CMK (cell line): ENCODE data around the gene LAMP1.
A peak's percentile ranks its signal among the peaks of the same experiment; 100 is the strongest.
"Not testable (repeated sequence)": the region's sequence is repeated elsewhere in the genome, so short reads cannot be mapped to it uniquely, and the experiment has no call there.

Experiments
- DNase-seq: peaks from one replicate; pipeline ENCODE4 v3.0.0-alpha.2; 2010; ENCODE audit warnings: low read depth

Gene LAMP1

GRCh38 chr13:113296823-113297369 lies at the start of gene LAMP1:
TSS of gene LAMP1 (plus strand) at chr13:113297239. CDS start at chr13:113297435, 196 bp downstream.
- DNase-seq: peak; percentile 98

GRCh38 chr13:113252516-113253095 lies 44.4 kb upstream of the LAMP1 start:
- DNase-seq: no peak

- DNase-seq: not testable (repeated sequence)
These were observed 39.1 kb upstream of the LAMP1 start for GRCh38 chr13:113257908-113258307.

- DNase-seq: no peak
These were observed 38.6 kb upstream of the LAMP1 start for GRCh38 chr13:113258321-113259054.

- DNase-seq: no peak
These were observed 36.0 kb upstream of the LAMP1 start for GRCh38 chr13:113260996-113261395.

- not testable (repeated sequence) for DNase-seq
These were observed 34.0 kb upstream of the LAMP1 start for GRCh38 chr13:113263016-113263415.

- no peak for DNase-seq
These were observed 29.2 kb upstream of the LAMP1 start for GRCh38 chr13:113267642-113268405.

GRCh38 chr13:113272031-113272430 lies 25.0 kb upstream of the LAMP1 start:
- no peak for DNase-seq

- DNase-seq: no peak
These were observed 24.3 kb upstream of the LAMP1 start for GRCh38 chr13:113272701-113273181.

GRCh38 chr13:113273321-113273720 lies 23.7 kb upstream of the LAMP1 start:
- no peak for DNase-seq

- no peak for DNase-seq
These were observed 23.0 kb upstream of the LAMP1 start for GRCh38 chr13:113273851-113274590.

- DNase-seq: no peak
These were observed 22.3 kb upstream of the LAMP1 start for GRCh38 chr13:113274721-113275120.

GRCh38 chr13:113275387-113275786 lies 21.7 kb upstream of the LAMP1 start:
- DNase-seq: peak; percentile 30

- no peak for DNase-seq
These were observed 16.9 kb upstream of the LAMP1 start for GRCh38 chr13:113280126-113280525.

GRCh38 chr13:113283904-113284303 lies 13.1 kb upstream of the LAMP1 start:
- no peak for DNase-seq

GRCh38 chr13:113288880-113289279 lies 8.2 kb upstream of the LAMP1 start:
- no peak for DNase-seq

GRCh38 chr13:113291129-113291528 lies 5.9 kb upstream of the LAMP1 start:
- DNase-seq: no peak

GRCh38 chr13:113292021-113292862 lies 4.8 kb upstream of the LAMP1 start:
- peak; percentile 17 for DNase-seq

- no peak for DNase-seq
These were observed 3.4 kb upstream of the LAMP1 start for GRCh38 chr13:113293686-113294085.

- DNase-seq: no peak
These were observed 1.3 kb upstream of the LAMP1 start for GRCh38 chr13:113295776-113296175.
